HG03520 (cell line): ENCODE measurements around the gene MXRA7.
"Not testable (repeated sequence)": the region's sequence is repeated elsewhere in the genome, so short reads cannot be mapped to it uniquely, and the experiment has no call there.

Source experiments
- ATAC-seq: cut with Tn5 transposase; IDR thresholded peaks from one replicate; pipeline ENCODE4 v1.9.1; 2021; ENCODE audit warnings: mild to moderate bottlenecking, moderate library complexity; ENCODE audit not compliant: unreplicated experiment

The MXRA7 gene

GRCh38 chr17:76710863-76711611, at the start of gene MXRA7:
MXRA7 (minus strand) TSS chr17:76710965; CDS start chr17:76710946, 19 bp downstream.
- no peak for ATAC-seq

DNA sequence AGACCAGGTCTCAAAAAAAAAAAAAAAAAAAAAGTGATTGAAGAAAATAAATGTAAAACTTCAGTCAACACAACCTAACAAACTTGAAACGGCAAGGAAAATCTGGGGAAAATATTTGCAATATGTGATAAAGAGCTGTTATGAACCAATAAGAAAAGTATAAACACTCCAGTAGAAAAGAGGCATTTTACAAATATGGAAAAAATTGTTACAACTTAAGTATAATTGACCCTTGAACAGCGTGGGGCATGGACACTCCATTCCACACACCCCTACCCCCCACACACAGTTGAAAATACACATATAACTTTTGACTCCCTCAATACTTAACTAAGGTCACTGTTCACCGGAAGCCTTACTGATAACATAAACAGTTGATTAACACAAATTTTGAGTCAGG, 47.8 kb upstream of the MXRA7 start:
- no peak for ATAC-seq

DNA sequence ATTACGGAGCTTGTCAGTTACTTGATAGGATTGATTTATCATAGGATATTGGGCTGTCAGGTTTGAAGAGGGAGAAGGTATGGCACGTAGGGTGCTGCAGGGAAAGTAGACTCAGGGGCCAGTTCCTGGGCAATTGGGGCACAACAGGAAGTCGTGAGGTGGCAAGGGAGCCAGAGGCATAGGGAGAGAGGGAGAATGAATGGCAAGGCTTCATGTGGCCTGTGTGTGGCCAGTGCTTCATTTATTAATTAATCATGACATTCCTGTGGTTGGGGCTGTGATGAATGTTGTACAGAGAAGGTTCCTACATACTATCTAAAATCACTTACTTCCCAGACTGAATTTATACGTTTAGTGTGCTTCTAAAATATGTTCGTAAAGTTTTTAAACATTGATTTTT, 46.5 kb upstream of the MXRA7 start:
- ATAC-seq = no peak

DNA sequence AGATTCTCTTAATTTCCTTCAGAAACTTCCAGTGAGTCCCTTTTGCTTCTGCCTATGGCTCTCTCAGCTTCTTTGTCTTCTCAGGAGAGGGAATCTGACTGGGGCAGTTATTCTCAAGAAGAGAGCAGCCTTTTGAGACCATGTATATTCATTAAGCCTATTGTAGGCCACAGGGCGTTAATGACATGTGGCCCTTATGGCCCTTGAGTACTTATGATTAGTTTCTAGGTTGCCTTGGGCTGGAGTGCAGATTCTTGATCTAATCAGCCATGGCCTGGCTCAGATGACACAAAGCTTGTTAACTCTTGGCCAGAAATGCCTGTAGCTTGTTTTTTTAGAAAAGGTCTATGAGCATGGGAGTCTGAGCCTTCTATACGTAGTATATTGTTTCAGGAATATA, 44.5 kb upstream of the MXRA7 start:
- no peak for ATAC-seq

- no peak for ATAC-seq
Observed at GRCh38 chr17:76753061-76753961, 42.5 kb upstream of the MXRA7 start.

GRCh38 chr17:76752006-76752405, 41.2 kb upstream of the MXRA7 start:
- ATAC-seq = no peak

DNA sequence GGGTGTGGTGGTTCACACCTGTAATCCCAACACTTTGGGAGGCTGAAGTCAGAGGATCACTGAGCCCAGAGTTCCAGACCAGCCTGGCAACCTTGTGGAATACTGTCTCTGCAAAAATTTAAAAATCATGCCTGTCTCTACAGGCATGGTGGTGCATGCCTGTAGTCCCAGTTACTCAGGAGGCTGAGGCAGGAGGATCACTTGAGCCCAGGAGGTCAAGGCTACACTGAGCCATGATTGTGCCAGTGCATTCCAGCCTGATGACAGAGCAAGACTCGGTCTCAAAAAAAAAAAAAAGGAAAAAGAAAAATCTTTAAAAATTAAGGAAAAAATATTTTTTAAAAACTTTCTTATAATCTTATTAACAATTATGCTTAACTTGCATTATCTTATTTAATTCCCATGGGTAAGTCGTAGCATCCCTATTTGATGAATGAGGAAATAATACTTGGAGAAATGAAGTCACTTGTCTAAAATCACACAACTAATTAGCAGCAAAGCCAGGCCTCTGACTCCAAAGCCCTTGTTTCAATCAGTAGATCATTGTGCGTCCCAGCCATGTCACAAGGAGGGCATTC, 40.7 kb upstream of the MXRA7 start:
- ATAC-seq = no peak

DNA sequence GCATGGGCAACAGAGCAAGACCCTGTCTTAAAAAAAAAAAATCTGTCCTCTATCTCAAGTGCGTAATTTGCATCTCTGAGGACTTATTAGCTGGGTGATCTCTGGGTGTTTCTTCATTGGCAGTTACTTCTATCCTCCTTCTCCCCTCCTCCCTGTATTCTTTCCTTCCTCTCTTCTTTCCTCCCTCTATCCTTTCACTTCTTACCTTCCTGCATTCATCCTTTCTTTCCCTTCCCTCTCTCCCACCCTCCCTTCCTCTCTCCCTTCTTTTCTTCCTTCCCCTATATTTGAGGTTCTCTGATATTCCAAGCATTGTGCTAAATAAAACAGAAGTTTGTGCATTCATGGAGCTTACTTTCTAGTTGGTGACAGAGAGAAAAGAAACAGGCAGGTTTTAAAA, 37.9 kb upstream of the MXRA7 start:
- ATAC-seq = no peak

DNA sequence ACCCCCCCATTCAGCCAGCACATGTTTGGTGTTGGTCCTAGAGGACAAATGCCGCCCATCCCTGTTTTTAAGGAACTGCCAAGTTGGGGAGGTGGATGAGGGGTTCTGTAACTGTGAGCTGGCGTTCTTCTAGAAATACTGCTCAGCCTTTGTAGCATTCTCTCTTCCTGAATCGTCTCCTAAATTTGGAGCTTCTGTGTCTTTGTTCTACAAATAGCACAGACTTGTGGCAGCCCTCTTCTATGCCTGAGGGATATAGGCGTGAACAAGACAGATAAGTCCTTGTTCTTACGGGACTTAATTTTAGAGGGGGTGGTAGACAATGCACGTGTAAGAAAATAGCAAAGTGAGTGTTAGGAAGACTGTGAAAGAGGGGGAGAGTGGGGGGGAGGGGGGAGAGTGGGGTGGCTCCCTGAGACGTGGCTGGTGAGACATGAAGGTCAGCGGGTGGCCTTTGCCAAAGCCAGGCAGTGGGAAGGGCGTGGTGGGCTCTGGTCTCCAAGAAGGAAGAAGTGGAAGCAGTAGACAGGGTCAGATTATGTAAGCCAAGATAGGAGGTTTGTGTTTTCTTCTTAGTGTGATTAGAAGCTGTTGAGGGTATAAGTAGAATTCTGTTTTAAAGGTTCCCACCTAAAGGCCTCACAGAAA, 37.1 kb upstream of the MXRA7 start:
- ATAC-seq = no peak

DNA sequence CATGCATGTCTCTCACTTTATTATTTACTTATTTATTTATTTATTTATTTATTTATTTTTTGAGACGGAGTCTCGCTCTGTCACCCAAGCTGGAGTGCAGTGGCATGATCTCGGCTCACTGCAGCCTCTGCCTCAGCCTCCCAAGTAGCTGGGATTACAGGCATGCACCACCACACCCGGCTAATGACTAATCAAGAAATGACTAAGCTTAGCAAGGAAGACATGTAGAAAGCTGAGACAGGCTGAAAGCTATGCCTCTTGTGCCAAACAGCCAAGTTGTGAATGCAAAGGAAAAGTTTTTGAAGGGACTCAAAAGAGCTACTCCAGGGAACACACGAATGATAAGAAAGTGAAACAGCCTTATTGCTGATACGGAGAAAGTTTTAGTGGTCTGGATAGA, 35.0 kb upstream of the MXRA7 start:
- ATAC-seq = not testable (repeated sequence)

- ATAC-seq = no peak
Observed at GRCh38 chr17:76744747-76745146, 34.0 kb upstream of the MXRA7 start.

DNA sequence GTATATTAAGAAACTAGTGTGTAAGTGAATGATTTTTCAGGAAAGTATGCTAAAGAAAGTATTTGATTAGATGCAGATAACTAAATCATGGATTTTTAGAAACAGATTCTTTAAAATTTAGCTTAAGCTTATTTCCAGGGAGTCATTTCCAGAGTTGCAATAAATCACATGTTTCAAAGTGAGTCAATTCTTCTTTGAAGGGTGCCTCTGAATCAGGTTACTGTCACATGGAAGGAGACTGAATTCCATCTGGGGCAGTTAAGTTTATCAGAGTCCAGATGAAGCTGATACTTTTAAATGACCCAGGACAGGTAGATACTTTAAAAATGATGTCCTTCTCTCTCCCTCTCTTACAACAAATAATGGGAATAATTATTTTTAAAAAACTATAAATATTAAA, 32.2 kb upstream of the MXRA7 start:
- no peak for ATAC-seq

DNA sequence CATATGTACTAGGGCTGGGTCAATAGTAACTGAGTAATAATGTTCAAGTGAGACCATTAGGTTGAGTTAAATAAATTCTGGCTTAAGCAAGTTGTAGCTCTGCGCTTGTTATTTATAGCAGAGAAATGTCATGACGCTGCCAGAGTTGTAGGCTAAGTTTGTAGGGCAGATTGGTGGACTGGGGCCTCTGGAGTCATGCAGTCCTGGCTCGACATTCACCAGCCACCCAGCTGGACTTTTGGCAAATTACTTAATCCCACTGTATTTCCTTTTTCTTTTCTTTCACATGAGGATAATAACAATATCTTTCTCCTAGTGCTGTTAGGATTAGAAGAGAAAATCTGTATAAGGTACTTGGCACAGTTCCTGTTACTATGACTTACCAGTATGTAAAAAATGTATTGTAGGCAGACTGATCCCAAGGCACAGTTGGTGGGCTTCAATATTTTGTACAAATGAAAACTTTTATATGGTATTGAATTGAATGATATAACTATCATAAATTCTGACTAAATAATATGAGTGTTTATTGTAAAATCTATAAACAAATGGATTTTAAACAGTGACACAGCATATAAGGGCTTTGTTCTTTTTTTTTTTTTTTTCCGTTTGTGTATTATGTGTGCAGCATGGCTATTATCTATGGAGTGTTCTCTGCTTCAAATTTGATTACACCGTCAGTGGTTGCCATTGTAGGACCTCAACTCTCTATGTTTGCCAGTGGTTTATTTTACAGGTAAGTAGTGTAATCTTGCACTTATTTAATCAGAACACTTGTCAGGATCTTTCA, 29.8 kb upstream of the MXRA7 start:
- ATAC-seq = no peak

DNA sequence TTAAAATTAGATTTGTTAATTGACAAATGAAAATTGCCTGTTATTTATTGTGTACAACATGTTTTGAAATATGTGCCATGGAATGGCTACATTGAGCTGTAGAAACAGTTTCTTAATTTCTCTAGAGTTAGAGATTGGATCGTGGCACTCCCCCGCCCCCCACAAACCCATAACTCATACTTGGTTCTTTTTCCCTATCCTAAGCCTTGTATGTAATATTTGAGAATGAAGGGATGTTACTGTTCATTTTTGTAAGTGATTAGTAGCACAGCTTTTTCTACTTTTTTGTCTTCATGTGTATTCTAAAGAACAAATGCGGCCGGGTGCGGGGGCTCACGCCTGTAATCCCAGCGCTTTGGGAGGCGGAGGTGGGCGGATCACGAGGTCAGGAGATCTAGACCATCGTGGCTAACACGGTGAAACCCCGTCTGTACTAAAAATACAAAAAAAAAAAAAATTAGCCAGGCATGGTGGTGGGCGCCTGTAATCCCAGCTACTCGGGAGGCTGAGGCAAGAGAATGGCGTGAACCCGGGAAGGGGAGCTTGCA, 28.9 kb upstream of the MXRA7 start:
- not testable (repeated sequence) for ATAC-seq

DNA sequence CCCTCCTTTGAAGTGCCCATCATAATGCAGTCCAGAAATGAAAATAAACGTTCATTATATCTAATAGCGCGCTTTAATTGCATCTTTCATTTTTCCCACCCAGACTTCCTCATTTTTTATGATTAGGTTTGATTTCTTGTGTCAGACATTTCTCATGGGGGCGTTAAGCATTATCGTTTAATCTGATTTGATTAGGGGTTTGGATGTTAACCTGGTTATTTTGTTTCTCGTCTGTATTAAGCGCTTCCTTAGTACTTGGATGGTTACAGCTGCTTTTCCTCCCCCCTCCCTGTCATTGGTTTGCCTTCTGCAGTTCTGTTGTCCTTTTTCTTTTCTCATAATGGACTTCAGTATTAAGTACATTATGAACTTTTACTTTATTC, 27.7 kb upstream of the MXRA7 start:
- no peak for ATAC-seq

GRCh38 chr17:76737676-76738467, 27.1 kb upstream of the MXRA7 start, which contains the start of gene MFSD11:
MFSD11 (plus strand) TSS chr17:76738119; CDS start chr17:76738353, 234 bp downstream.
- ATAC-seq = peak; percentile 49

DNA sequence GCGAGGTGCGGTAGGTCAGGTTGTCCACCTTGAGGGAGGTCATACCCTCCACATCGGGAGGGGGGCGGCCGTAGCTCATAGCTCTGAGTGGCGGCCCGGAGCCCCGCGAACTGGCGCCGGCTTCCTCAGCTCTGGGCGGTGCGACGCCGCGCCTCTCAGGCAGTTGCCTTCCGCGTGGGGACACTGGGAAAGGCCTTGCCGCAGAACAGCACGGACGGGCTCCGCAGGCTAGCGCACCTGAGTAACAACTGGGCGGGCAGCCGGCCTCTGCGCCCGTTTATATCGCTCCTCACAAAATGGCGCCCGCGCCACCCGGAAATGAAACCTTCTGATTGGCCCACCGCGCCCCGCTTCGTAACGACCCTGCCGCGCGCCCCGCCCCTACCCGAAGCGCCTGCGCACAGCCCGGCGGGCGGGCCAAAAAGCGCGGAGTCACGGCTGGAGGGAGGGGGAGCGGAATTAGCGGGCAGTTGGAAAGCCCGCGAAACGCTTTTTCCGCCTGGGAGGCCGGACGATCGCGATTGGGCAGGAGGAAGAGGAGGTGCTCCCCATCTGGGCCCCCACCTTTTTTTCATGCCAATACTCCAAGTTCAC, 26.4 kb upstream of the MXRA7 start, which contains the start of gene SRSF2:
SRSF2 (minus strand) TSS at position 250 of the 594 bp plus-strand sequence; CDS start at position 79, 171 bp downstream.
- peak; percentile 54 for ATAC-seq

DNA sequence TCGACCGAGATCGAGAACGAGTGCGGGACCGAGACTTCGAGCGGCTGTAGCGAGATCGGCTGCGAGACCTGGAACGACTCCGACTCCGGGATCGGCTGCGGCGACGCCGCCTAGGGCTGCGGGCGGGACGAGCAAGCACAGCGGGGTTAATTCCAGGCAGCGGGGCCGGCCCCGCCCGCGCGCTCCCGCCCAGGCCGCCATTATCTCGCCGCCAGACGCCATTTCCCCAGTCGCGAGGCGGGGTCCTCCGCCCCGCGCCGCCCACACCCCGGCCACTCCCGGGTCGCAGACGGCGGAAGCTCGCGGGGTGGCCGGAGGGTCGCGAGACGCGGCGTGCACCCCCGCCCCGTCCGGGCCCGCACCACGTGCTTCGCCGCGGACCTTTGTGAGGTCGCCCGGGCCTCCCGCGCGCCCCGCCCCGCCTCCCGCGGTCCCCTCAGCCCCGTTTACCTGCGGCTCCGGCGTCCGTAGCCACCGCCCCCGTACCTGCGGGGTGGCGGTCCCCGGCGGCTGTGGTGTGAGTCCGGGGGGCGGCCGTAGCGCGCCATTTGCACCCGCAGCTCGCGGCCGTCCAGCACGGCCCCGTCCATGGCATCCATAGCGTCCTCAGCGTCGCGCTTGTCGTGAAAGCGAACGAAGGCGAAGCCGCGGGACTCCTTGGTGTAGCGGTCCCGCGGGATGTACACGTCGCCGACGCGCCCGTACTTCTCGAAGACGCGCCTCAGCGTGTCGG, 25.8 kb upstream of the MXRA7 start:
- ATAC-seq = peak; percentile 10
